HEK293 (cell line): ENCODE measurements around the gene PPP2R5E.
"Not testable (repeated sequence)": the region's sequence is repeated elsewhere in the genome, so short reads cannot be mapped to it uniquely, and the experiment has no call there.

Experiments used
- CTCF ChIA-PET: fragments of 350-600 bp; formaldehyde crosslinking; extraction: SDS; loops from one replicate; lab custom pipeline; 2021; ENCODE audit warnings: antibody characterized with exemption; lab: Yijun Ruan, JAX
- POLR2A ChIA-PET: fragments of 300-600 bp; formaldehyde crosslinking; extraction: SDS; loops from one replicate; lab custom pipeline; 2020; ENCODE audit warnings: antibody characterized with exemption, inconsistent platforms; lab: Yijun Ruan, JAX
- H3K27ac ChIP-seq: fragments of 200-500 bp; sonication (Bioruptor generic); 2 replicates; pipeline ENCODE4 v1.5.1; 2014; ENCODE audit warnings: low read depth, low read length, control low read depth, inconsistent platforms; ENCODE audit errors: extremely low read depth
- H3K36me3 ChIP-seq, 2 experiments: fragments of 200-500 bp in 1 of 2; sonication (Bioruptor generic) in 1 of 2; 1 replicate in 1 of 2; 2 replicates in 1 of 2; pipeline ENCODE4 v1.5.1; 2014 to 2017; ENCODE audit warnings: inconsistent platforms in 2 of 2, low read length in 2 of 2; ENCODE audit not compliant: control insufficient read depth in 2 of 2, insufficient read depth in 1 of 2
- H3K4me1 ChIP-seq: fragments of 200-500 bp; sonication (Bioruptor generic); 2 replicates; pipeline ENCODE4 v1.5.1; 2014; ENCODE audit warnings: mild to moderate bottlenecking, low read length, inconsistent platforms; ENCODE audit not compliant: control insufficient read depth, insufficient read depth
- H3K4me3 ChIP-seq: 2 replicates; pipeline ENCODE4 v1.5.1; 2011; ENCODE audit warnings: low read depth, mild to moderate bottlenecking, control low read depth, low read length, moderate library complexity
- H3K9me3 ChIP-seq: fragments of 200-500 bp; sonication (Bioruptor generic); 2 replicates; pipeline ENCODE4 v1.5.1; 2014; ENCODE audit warnings: low read depth, low read length, inconsistent platforms; ENCODE audit not compliant: control insufficient read depth, insufficient read depth
- KLF16 ChIP-seq: fragments of 450-650 bp; formaldehyde crosslinking; IDR thresholded peaks from 2 replicates; pipeline ENCODE4 v1.5.1; 2017; ENCODE audit warnings: missing biosample characterization, missing genetic modification characterization
- RBAK ChIP-seq: fragments of 450-650 bp; formaldehyde crosslinking; IDR thresholded peaks from 2 replicates; pipeline ENCODE4 v1.5.1; 2016; ENCODE audit warnings: missing biosample characterization, missing genetic modification characterization
- SCRT2 ChIP-seq: fragments of 450-650 bp; formaldehyde crosslinking; IDR thresholded peaks from 2 replicates; pipeline ENCODE4 v1.5.1; 2016; ENCODE audit warnings: missing biosample characterization, missing genetic modification characterization
- ZNF16 ChIP-seq: fragments of 450-650 bp; formaldehyde crosslinking; IDR thresholded peaks from 2 replicates; pipeline ENCODE4 v1.5.1; 2016; ENCODE audit warnings: low read depth, missing biosample characterization, missing genetic modification characterization
- ZNF341 ChIP-seq: fragments of 450-650 bp; formaldehyde crosslinking; IDR thresholded peaks from 2 replicates; pipeline ENCODE4; 2016; ENCODE audit warnings: low read depth, missing biosample characterization, missing genetic modification characterization
- ZNF510 ChIP-seq: fragments of 450-650 bp; formaldehyde crosslinking; IDR thresholded peaks from 2 replicates; pipeline ENCODE4 v1.5.1; 2018; ENCODE audit warnings: mild to moderate bottlenecking, missing genetic modification characterization, missing biosample characterization; ENCODE audit not compliant: insufficient replicate concordance
- ZNF623 ChIP-seq: fragments of 450-650 bp; formaldehyde crosslinking; IDR thresholded peaks from 2 replicates; pipeline ENCODE4 v1.5.1; 2016; ENCODE audit warnings: missing biosample characterization, missing genetic modification characterization
- ZNF777 ChIP-seq: fragments of 450-650 bp; formaldehyde crosslinking; IDR thresholded peaks from 2 replicates; pipeline ENCODE4 v1.5.1; 2017; ENCODE audit warnings: missing biosample characterization, missing genetic modification characterization, borderline replicate concordance
- ZNF843 ChIP-seq: fragments of 450-650 bp; formaldehyde crosslinking; IDR thresholded peaks from 2 replicates; pipeline ENCODE4 v1.5.1; 2016; ENCODE audit warnings: missing biosample characterization, missing genetic modification characterization
- TF ChIP-seq, protein P1 (sequence below): fragments of 450-650 bp; formaldehyde crosslinking; IDR thresholded peaks from 2 replicates; pipeline ENCODE4 v1.5.1; 2016; ENCODE audit warnings: missing biosample characterization, missing genetic modification characterization
- TF ChIP-seq, protein P2 (sequence below): fragments of 450-650 bp; formaldehyde crosslinking; IDR thresholded peaks from 2 replicates; pipeline ENCODE4 v1.5.1; 2016; ENCODE audit warnings: missing biosample characterization, missing genetic modification characterization
- TF ChIP-seq, protein P3 (sequence below): fragments of 450-650 bp; formaldehyde crosslinking; IDR thresholded peaks from 2 replicates; pipeline ENCODE4 v1.5.1; 2016; ENCODE audit warnings: missing biosample characterization, missing genetic modification characterization, borderline replicate concordance

Gene PPP2R5E

DNA sequence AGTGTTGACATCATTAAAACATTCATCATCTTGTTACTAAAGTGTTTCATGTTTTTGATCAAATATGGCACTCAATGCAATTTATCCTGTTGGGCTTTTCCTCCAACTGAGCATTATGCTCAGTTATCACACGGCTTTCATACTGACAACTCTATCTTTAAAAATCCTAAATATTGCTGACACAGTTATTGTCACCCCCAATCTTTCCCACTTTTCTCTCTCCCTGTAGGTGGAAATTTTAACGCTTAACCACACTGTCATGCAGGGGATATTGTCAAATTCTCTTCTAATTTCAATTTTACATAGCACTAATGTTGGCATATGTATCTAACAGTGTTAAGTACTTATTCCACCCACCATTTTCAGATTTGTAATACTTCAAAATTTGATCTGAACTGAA, 164.7 kb downstream of the PPP2R5E start (continued):
- TF ChIP-seq, protein P1, sequence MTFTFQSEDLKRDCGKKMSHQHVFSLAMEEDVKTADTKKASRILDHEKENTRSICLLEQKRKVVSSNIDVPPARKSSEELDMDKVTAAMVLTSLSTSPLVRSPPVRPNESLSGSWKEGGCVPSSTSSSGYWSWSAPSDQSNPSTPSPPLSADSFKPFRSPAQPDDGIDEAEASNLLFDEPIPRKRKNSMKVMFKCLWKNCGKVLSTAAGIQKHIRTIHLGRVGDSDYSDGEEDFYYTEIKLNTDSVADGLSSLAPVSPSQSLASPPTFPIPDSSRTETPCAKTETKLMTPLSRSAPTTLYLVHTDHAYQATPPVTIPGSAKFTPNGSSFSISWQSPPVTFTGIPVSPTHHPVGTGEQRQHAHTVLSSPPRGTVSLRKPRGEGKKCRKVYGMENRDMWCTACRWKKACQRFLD (tag by site-specific recombination): no peak
- TF ChIP-seq ZNF777 (tag by site-specific recombination): no peak
- TF ChIP-seq KLF16: no peak

DNA sequence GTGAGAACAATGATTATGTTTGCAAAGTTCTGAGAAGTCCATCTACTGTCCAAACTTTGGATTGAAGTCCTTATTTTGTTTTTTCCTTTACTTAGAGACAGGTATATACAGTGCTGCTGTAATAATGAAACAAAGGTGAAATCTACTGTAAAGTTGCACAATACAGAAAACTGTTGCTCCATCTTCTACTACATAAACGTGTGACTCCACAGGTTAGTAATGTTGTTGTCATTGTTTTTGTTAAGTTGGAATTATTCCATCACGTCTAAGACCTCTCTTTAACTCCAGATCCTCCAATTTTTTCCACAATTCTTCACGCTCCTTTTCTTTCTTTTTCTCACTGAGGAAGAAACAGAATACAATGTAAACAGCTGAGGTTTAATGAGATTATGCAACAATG, 167.4 kb downstream of the PPP2R5E start:
- CTCF ChIA-PET: interaction anchor here (0.6 to 0.7 kb wide), 2 partner anchors 20 to 341 kb away, joined by 3 to 7 read pairs; no protein-coding TSS in a partner anchor

DNA sequence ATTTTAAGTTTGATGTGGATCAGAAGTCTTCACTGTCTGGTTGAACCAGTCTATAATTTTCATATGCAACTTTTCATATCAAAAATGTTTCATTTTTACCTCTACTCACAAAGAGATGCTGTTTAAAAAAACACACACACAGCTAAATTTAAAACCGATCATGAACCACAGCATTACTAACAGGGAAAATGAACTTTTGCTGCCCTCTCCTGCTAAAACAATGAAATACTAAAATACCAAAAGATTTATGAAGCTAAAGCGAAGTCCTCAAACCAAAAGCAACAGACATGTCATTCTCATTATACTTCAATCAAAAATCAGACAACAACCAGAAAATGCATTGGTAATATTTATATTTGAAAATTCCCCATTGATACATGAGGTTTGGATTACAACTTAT, 171.6 kb downstream of the PPP2R5E start:
- POLR2A ChIA-PET, H3K4me3 ChIP-seq, H3K4me1 ChIP-seq, H3K36me3 ChIP-seq, H3K9me3 ChIP-seq, H3K27ac ChIP-seq: not testable (repeated sequence)
- CTCF ChIA-PET: interaction anchor here (1.3 kb wide), 1 partner anchor 14 kb away, joined by 6 read pairs; no protein-coding TSS in a partner anchor

More for the DNA sequence above, 167.4 kb downstream of the PPP2R5E start:
- Histone ChIP-seq H3K36me3 (peaks cover 1 to 14% of the 10 kb centered on the region in 2 experiments), H3K9me3 (no peaks in the 10 kb centered on the region), H3K4me3 (no peak overlapping the region), H3K4me1 (no peaks in the 10 kb centered on the region), H3K27ac (no peak overlapping the region)
- POLR2A ChIA-PET: no interaction called here
- no peak for TF ChIP-seq ZNF510 (tag by site-specific recombination)
- TF ChIP-seq ZNF341 (tag by site-specific recombination): no peak
- no peak for TF ChIP-seq ZNF843 (tag by site-specific recombination)
- TF ChIP-seq SCRT2 (tag by site-specific recombination): peak; percentile 96
- no peak for TF ChIP-seq ZNF16
- TF ChIP-seq, protein P2, sequence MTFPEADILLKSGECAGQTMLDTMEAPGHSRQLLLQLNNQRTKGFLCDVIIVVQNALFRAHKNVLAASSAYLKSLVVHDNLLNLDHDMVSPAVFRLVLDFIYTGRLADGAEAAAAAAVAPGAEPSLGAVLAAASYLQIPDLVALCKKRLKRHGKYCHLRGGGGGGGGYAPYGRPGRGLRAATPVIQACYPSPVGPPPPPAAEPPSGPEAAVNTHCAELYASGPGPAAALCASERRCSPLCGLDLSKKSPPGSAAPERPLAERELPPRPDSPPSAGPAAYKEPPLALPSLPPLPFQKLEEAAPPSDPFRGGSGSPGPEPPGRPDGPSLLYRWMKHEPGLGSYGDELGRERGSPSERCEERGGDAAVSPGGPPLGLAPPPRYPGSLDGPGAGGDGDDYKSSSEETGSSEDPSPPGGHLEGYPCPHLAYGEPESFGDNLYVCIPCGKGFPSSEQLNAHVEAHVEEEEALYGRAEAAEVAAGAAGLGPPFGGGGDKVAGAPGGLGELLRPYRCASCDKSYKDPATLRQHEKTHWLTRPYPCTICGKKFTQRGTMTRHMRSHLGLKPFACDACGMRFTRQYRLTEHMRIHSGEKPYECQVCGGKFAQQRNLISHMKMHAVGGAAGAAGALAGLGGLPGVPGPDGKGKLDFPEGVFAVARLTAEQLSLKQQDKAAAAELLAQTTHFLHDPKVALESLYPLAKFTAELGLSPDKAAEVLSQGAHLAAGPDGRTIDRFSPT: no peak
- TF ChIP-seq, protein P3, sequence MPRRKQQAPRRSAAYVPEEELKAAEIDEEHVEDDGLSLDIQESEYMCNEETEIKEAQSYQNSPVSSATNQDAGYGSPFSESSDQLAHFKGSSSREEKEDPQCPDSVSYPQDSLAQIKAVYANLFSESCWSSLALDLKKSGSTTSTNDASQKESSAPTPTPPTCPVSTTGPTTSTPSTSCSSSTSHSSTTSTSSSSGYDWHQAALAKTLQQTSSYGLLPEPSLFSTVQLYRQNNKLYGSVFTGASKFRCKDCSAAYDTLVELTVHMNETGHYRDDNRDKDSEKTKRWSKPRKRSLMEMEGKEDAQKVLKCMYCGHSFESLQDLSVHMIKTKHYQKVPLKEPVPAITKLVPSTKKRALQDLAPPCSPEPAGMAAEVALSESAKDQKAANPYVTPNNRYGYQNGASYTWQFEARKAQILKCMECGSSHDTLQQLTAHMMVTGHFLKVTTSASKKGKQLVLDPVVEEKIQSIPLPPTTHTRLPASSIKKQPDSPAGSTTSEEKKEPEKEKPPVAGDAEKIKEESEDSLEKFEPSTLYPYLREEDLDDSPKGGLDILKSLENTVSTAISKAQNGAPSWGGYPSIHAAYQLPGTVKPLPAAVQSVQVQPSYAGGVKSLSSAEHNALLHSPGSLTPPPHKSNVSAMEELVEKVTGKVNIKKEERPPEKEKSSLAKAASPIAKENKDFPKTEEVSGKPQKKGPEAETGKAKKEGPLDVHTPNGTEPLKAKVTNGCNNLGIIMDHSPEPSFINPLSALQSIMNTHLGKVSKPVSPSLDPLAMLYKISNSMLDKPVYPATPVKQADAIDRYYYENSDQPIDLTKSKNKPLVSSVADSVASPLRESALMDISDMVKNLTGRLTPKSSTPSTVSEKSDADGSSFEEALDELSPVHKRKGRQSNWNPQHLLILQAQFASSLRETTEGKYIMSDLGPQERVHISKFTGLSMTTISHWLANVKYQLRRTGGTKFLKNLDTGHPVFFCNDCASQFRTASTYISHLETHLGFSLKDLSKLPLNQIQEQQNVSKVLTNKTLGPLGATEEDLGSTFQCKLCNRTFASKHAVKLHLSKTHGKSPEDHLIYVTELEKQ (tag by site-specific recombination): no peak

DNA sequence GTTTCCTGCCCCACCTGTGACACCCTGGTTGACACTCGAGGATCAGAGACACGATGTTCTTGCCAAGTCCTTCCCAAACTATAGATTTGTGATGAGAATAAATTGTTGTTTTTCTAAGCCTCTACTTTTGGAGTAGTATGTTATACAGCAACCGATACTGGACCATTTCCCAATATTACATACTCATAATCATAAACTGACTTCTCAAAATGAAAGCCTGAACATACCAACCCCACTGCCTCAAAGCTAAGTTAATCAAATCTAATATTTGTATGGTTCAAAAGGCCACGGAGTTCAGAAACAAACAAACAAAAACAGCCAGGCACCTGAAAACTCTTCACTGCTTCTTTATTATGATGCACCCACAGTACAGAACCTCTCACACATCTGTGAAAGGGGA, 172.1 kb downstream of the PPP2R5E start:
- Histone ChIP-seq H3K4me3 (no peak overlapping the region), H3K36me3 (peaks cover 0 to 8% of the 10 kb centered on the region in 2 experiments; a peak in 2 of 3 replicates), H3K27ac (no peak overlapping the region), H3K4me1 (no peaks in the 10 kb centered on the region), H3K9me3 (no peaks in the 10 kb centered on the region)
- ChIA-PET POLR2A (no interaction called here), CTCF (interaction anchor here (0.6 to 1.3 kb wide), 3 partner anchors 13 to 304 kb away, joined by 3 to 6 read pairs (median 3); no protein-coding TSS in a partner anchor)
- TF ChIP-seq ZNF623 (tag by site-specific recombination) (no peak), RBAK (no peak)
